Peyer's patch (tissue), 4 donors: ENCODE data around the gene BAD. TPM values are rescaled to one million over a fixed set of nuclear protein-coding genes. Genes with fewer than 3 reads are reported as not detected.

Experiments
- DNase-seq, 3 donors: peaks; one replicate each; pipeline ENCODE4 v3.0.0-alpha.2; 2017 to 2019
- H3K27ac ChIP-seq, 4 donors: fragments of 200-600 bp; sonication (generic); one replicate each; pipeline ENCODE4 v1.5.1; 2016 to 2019
- H3K27me3 ChIP-seq, 2 donors: fragments of 200-600 bp; sonication (generic); one replicate each; pipeline ENCODE4 v1.5.1; 2019
- H3K36me3 ChIP-seq, 3 donors: fragments of 200-600 bp; sonication (generic); one replicate each; pipeline ENCODE4 v1.5.1; 2016 to 2019
- H3K4me1 ChIP-seq, 4 donors: fragments of 200-600 bp; sonication (generic); one replicate each; pipeline ENCODE4 v1.5.1; 2016 to 2019
- H3K4me3 ChIP-seq, 4 donors: fragments of 200-600 bp; sonication (generic); 1 replicate in 3 of 4; 2 replicates in 1 of 4; pipeline ENCODE4 v1.5.1; 2016 to 2019; ENCODE audit warnings: mild to moderate bottlenecking in 1 of 4
- H3K9me3 ChIP-seq, 4 donors: fragments of 200-600 bp; sonication (generic); one replicate each; pipeline ENCODE4 v1.5.1; 2016 to 2019; ENCODE audit warnings: mild to moderate bottlenecking in 1 of 4
- CTCF ChIP-seq, 6 experiments: fragments of 450-650 bp in 4 of 6; fragments of 200-600 bp in 2 of 6; sonication (generic) in 1 of 6; IDR thresholded peaks; one replicate each; pipeline ENCODE4 v1.5.1; 2017 to 2019; ENCODE audit warnings: antibody characterized with exemption in 6 of 6, mild to moderate bottlenecking in 3 of 6, moderate library complexity in 1 of 6
- POLR2A ChIP-seq, 2 donors: fragments of 450-650 bp; IDR thresholded peaks; one replicate each; pipeline ENCODE4 v1.5.1; 2017; ENCODE audit warnings: antibody characterized with exemption in 2 of 2, mild to moderate bottlenecking in 2 of 2, moderate library complexity in 2 of 2
- total RNA-seq, 4 donors: library from RNA; depleted of rRNA; stranded (reverse); fragments of >200 nt; gene quantifications; one replicate each; pipeline ENCODE4 v1.1.0, GENCODE V29; 2016

BAD gene
- total RNA-seq, 4 donors from 2014 or later: 57.4 to 91.8 (median 63.7) TPM

- Histone ChIP-seq H3K4me1 (peaks cover 0 to 28% (median 23%) of the 10 kb centered on the region in 4 donors), H3K9me3 (no peaks in the 10 kb centered on the region), H3K27me3 (peaks cover 0 to 56% of the 10 kb centered on the region in 2 donors), H3K4me3 (no peak overlapping the region), H3K36me3 (no peaks in the 10 kb centered on the region), H3K27ac (no peak overlapping the region)
- DNase-seq: peak in 1 of 3 donors; percentile 34
- TF ChIP-seq POLR2A (IDR thresholded peaks at IDR 0.05) (no peak), CTCF (IDR thresholded peaks at IDR 0.05) (no peak)
Measured at GRCh38 chr11:64296830-64297698, 12.6 kb upstream of the BAD start.

- DNase-seq: no peak
- Histone ChIP-seq H3K36me3 (no peaks in the 10 kb centered on the region), H3K27ac (no peak overlapping the region), H3K4me3 (no peak overlapping the region), H3K4me1 (peaks cover 0 to 36% (median 29%) of the 10 kb centered on the region in 4 donors), H3K9me3 (no peaks in the 10 kb centered on the region), H3K27me3 (peaks cover 0 to 64% of the 10 kb centered on the region in 2 donors)
- no peak for TF ChIP-seq CTCF (IDR thresholded peaks at IDR 0.05)
- TF ChIP-seq POLR2A (IDR thresholded peaks at IDR 0.05): no peak
Measured at GRCh38 chr11:64296236-64296635, 11.8 kb upstream of the BAD start.

GRCh38 chr11:64295760-64296159 is 11.3 kb upstream of the BAD start:
- Histone ChIP-seq H3K9me3 (no peaks in the 10 kb centered on the region), H3K4me3 (no peak overlapping the region), H3K27ac (no peak overlapping the region), H3K27me3 (peaks cover 0 to 68% of the 10 kb centered on the region in 2 donors), H3K36me3 (no peaks in the 10 kb centered on the region), H3K4me1 (peaks cover 0 to 35% (median 27%) of the 10 kb centered on the region in 4 donors)
- TF ChIP-seq CTCF (IDR thresholded peaks at IDR 0.05) (no peak), POLR2A (IDR thresholded peaks at IDR 0.05) (no peak)
- no peak for DNase-seq

- Histone ChIP-seq H3K4me1 (peaks cover 0 to 25% (median 17%) of the 10 kb centered on the region in 4 donors), H3K36me3 (no peaks in the 10 kb centered on the region), H3K4me3 (no peak overlapping the region), H3K27ac (no peak overlapping the region), H3K9me3 (no peaks in the 10 kb centered on the region), H3K27me3 (peaks cover 0 to 66% of the 10 kb centered on the region in 2 donors)
- DNase-seq: no peak
- TF ChIP-seq CTCF (IDR thresholded peaks at IDR 0.05) (no peak), POLR2A (IDR thresholded peaks at IDR 0.05) (no peak)
Measured at GRCh38 chr11:64294774-64295173, 10.3 kb upstream of the BAD start.

GRCh38 chr11:64292460-64293254 is 8.2 kb upstream of the BAD start:
- H3K4me1 ChIP-seq: peaks cover 0 to 16% (median 11%) of the 10 kb centered on the region in 4 donors
- peak in 1 of 3 donors; percentile 43 for DNase-seq
- H3K9me3 ChIP-seq: no peaks in the 10 kb centered on the region
- H3K27me3 ChIP-seq: peaks cover 0 to 48% of the 10 kb centered on the region in 2 donors
- H3K4me3 ChIP-seq: peak overlapping the region; percentile 5 to 47 (median 44)
- H3K36me3 ChIP-seq: no peaks in the 10 kb centered on the region
- no peak for TF ChIP-seq CTCF (IDR thresholded peaks at IDR 0.05)
- TF ChIP-seq POLR2A (IDR thresholded peaks at IDR 0.05): no peak
- no peak overlapping the region for H3K27ac ChIP-seq
